ENCODE measurements around the gene GPR137B.
"Not testable (repeated sequence)": the region's sequence is repeated elsewhere in the genome, so short reads cannot be mapped to it uniquely, and the experiment has no call there.

GPR137B gene

GRCh38 chr1:236142253-236143103, at the start of gene GPR137B:
GPR137B (plus strand) TSS chr1:236142539; CDS start chr1:236142623, 84 bp downstream.
- H3K27ac ChIP-seq = no peak within 1 kb of the TSS
- no peak for TF ChIP-seq ZFX (IDR thresholded peaks at IDR 0.05; ENCODE audit: borderline replicate concordance)
- TF ChIP-seq, protein P1, sequence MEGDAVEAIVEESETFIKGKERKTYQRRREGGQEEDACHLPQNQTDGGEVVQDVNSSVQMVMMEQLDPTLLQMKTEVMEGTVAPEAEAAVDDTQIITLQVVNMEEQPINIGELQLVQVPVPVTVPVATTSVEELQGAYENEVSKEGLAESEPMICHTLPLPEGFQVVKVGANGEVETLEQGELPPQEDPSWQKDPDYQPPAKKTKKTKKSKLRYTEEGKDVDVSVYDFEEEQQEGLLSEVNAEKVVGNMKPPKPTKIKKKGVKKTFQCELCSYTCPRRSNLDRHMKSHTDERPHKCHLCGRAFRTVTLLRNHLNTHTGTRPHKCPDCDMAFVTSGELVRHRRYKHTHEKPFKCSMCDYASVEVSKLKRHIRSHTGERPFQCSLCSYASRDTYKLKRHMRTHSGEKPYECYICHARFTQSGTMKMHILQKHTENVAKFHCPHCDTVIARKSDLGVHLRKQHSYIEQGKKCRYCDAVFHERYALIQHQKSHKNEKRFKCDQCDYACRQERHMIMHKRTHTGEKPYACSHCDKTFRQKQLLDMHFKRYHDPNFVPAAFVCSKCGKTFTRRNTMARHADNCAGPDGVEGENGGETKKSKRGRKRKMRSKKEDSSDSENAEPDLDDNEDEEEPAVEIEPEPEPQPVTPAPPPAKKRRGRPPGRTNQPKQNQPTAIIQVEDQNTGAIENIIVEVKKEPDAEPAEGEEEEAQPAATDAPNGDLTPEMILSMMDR (IDR thresholded peaks at IDR 0.05) = no peak

DNA sequence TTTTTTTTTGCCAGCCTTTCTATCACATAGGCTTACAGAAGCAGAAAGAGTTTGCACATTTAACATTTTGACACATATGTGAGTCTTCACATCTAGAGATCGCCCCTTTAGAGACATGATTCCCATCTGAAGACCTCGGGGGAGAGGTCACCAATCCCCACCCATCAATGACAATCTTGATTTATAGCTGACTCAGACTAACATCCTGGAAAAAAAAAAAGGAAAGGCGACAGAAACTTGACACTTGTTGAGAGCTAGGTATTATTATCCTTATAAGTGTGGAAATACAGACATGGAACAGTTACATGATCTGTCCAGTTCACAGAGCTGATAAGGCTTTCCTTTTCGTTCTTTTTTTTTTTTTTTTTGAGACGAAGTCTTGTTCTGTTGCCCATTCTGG, 49.4 kb upstream of the GPR137B start:
- TF ChIP-seq, protein P1 (IDR thresholded peaks at IDR 0.05) = no peak
- no peak for TF ChIP-seq ZFX (IDR thresholded peaks at IDR 0.05; ENCODE audit: borderline replicate concordance)
- H3K27ac ChIP-seq = no peak overlapping the region

DNA sequence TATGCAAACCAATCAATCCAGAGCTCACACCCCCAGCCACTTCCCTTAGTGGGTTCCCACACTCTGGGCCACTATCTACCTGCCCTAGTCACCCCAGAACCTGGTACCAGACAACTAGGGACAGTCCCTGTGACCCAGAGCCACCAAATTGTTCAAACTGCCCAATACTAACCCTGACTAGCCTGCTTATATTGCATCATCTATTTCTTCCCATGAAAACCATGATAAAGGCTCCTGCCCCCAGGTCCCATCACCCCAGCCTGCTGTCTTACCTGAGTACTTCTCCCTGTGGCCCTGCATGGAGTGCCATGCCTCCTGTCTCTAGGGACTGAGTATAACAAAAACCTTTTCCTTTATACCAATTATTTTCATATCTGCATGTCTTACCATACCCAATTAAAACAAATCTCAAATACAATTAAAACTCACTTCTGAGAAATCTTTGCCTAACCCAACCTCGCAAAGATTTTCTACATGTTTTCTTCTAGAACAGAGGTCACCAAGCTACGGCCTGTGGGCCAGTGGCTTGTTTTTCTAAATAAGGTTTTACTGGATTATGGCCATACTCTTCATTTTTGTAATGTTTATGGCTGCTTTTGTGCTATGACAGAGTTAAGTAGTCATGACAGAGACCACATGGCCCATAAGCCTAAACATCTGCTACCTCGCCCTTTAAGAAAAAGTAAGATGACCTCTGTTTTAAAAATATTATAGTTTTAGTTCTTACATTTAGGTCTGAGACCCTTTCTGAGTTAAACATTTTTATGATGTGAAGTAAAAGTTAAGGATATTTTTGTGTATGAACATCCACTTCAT, 46.4 kb upstream of the GPR137B start:
- TF ChIP-seq, protein P1 (IDR thresholded peaks at IDR 0.05) = no peak
- TF ChIP-seq ZFX (IDR thresholded peaks at IDR 0.05; ENCODE audit: borderline replicate concordance) = no peak
- no peak overlapping the region for H3K27ac ChIP-seq

DNA sequence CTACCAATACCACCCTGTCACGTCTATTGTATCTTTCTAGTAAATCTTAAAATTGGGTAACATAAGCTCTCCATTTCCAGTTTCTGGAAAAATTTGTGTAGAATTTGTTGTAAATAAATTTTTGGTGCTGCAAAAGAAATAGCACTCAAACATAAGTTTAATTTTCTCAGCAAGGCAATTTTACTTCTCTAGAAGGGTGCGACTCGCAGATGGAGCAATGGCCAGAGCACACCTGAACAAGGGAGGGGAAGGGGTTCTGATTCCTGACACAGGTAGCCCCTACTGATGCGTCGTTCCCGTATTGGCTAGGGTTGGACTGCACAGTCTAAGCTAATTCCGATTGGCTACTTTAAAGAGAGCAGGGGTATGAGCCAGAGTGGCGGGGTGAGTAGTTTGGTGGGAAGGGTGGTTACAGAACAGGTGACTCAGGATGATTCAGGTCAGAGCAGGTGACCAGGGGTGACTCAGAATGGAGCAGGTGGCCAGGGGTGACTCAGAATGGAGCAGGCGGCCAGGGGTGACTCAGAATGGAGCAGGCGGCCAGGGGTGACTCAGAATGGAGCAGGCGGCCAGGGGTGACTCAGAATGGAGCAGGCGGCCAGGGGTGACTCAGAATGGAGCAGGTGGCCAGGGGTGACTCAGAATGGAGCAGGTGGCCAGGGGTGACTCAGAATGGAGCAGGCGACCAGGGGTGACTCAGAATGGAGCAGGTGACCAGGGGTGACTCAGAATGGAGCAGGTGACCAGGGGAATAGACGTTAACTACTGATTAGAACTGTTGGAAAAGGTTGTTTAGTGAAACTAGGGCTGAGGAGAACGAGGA, 45.5 kb upstream of the GPR137B start:
- H3K27ac ChIP-seq = not testable (repeated sequence)

- no peak overlapping the region for H3K27ac ChIP-seq
- TF ChIP-seq, protein P1 (IDR thresholded peaks at IDR 0.05) = no peak
- TF ChIP-seq ZFX (IDR thresholded peaks at IDR 0.05; ENCODE audit: borderline replicate concordance) = no peak
Measured at GRCh38 chr1:236098267-236098666, 44.1 kb upstream of the GPR137B start.

GRCh38 chr1:236099355-236099974, 42.9 kb upstream of the GPR137B start:
- H3K27ac ChIP-seq = no peak overlapping the region
- TF ChIP-seq ZFX (IDR thresholded peaks at IDR 0.05; ENCODE audit: borderline replicate concordance) = no peak
- TF ChIP-seq, protein P1 (IDR thresholded peaks at IDR 0.05) = no peak

DNA sequence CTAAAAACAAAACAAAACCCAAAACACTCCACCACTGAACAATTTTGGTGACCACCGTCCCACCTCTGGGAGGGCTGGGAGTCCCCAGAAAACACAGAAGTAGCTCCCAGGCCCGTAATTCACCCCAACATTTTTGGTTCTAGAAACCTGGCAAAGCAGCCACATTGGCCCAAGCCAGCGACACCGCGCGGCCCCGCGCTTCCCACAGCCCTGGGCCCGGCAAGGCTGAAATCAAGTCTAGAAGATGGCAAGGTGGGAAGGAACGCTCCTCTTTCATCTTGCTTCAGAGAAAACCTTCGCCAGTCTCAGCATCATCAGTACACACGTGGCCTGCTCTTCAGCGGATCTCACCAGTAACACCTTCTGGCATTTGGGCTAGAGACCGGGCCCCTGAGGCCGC, 41.5 kb upstream of the GPR137B start:
- no peak overlapping the region for H3K27ac ChIP-seq
- TF ChIP-seq, protein P1 (IDR thresholded peaks at IDR 0.05) = no peak
- TF ChIP-seq ZFX (IDR thresholded peaks at IDR 0.05; ENCODE audit: borderline replicate concordance) = no peak
